ENCODE results near the gene ADAM11. TPM values are rescaled to one million over a fixed set of nuclear protein-coding genes. Genes with fewer than 3 reads are reported as not detected.
"Not testable (repeated sequence)": the region's sequence is repeated elsewhere in the genome, so short reads cannot be mapped to it uniquely, and the experiment has no call there.

The ADAM11 gene
- total and polyA plus RNA-seq, 2 of the 8 experiments (the other 6 are each of a cell fraction or from before 2014, with no cell fraction given): 2.3 to 2.9 TPM

- H4K5ac ChIP-seq (ENCODE audit: insufficient read length, low read depth, low read length); H3K56ac ChIP-seq (replicated peaks; ENCODE audit: insufficient read length, low read depth, low read length); H4K91ac ChIP-seq (replicated peaks; ENCODE audit: insufficient read length, low read length); H2BK15ac ChIP-seq (ENCODE audit: low read length); H3K23me2 ChIP-seq (ENCODE audit: low read depth, low read length); DNase-seq (ENCODE audit: low read depth in 1 of 2, low spot score in 2 of 2); H3K18ac ChIP-seq (ENCODE audit: extremely low read depth, low read length); H3K9ac ChIP-seq (replicated peaks in 1 of 4; ENCODE audit: extremely low read depth in 1 of 4, low read depth in 3 of 4, low read length in 3 of 4); H3K9me3 ChIP-seq (ENCODE audit: insufficient read depth in 2 of 2, low read depth in 1 of 2, low read length in 1 of 2); H3K36me3 ChIP-seq (ENCODE audit: control insufficient read depth in 2 of 4, insufficient read depth in 4 of 4, low read length in 3 of 4); H4K8ac ChIP-seq (ENCODE audit: extremely low read depth, insufficient read depth, low read length); FAIRE-seq; H3K23ac ChIP-seq (ENCODE audit: insufficient read length); H2BK12ac ChIP-seq (ENCODE audit: low read depth, low read length); H3K4ac ChIP-seq (replicated peaks; ENCODE audit: insufficient read length, low read depth, low read length); H3K27me3 ChIP-seq (replicated peaks in 1 of 4; ENCODE audit: control insufficient read depth in 3 of 4, extremely low read depth in 1 of 4, insufficient read depth in 3 of 4, low read length in 3 of 4); H2BK5ac ChIP-seq (ENCODE audit: low read depth, low read length); H2AFZ ChIP-seq (ENCODE audit: low read length); H3K4me3 ChIP-seq (ENCODE audit: extremely low read depth in 1 of 4, insufficient read depth in 2 of 4, low read depth in 3 of 4, low read length in 4 of 4); H2BK120ac ChIP-seq (replicated peaks; ENCODE audit: low read depth, low read length); H3K79me1 ChIP-seq (ENCODE audit: low read depth, low read length); H2BK20ac ChIP-seq (ENCODE audit: low read length); H2AK5ac ChIP-seq (ENCODE audit: low read depth, low read length); H3K4me2 ChIP-seq (ENCODE audit: insufficient read depth in 1 of 2, low read depth in 2 of 2, low read length in 2 of 2); H3K4me1 ChIP-seq (replicated peaks in 1 of 4; ENCODE audit: control insufficient read depth in 3 of 4, insufficient read depth in 4 of 4, low read length in 3 of 4); H3K14ac ChIP-seq (ENCODE audit: insufficient read length); H3K27ac ChIP-seq (ENCODE audit: low read depth, low read length): not testable (repeated sequence)
- H3K79me2 ChIP-seq (ENCODE audit: control insufficient read depth in 1 of 2, insufficient read depth in 2 of 2, low read length in 2 of 2): peaks cover 13 to 94% of the 10 kb centered on the region in 2 experiments
- 90% methylated on average over 6 of the region's 6 CpGs; no CpG with 5 or more reads in 1 of the 2 experiments for WGBS, 2 experiments (ENCODE audit: extremely low coverage in 1 of 2, insufficient coverage in 1 of 2, insufficient read length in 1 of 2, insufficient replicate concordance in 2 of 2, low coverage in 1 of 2, low lambda C conversion rate in 2 of 2, missing lambda C conversion rate in 1 of 2)
- ChIA-PET CTCF (ENCODE audit: partially characterized antibody) (interaction anchor here (0.9 kb wide), 3 partner anchors 14 to 60 kb away, joined by 3 to 5 read pairs (median 3); no protein-coding TSS in a partner anchor), POLR2A (ENCODE audit: partially characterized antibody) (interaction anchor here (1.1 to 1.8 kb wide), 4 partner anchors 8 to 29 kb away, joined by 3 to 6 read pairs (median 4); no protein-coding TSS in a partner anchor)
- peaks cover 0 to 14% of the 10 kb centered on the region in 2 experiments for H4K20me1 ChIP-seq (replicated peaks in 1 of 2; ENCODE audit: control insufficient read depth in 1 of 2, insufficient read depth in 2 of 2, low read length in 2 of 2)
Measured at GRCh38 chr17:44818508-44818907, 59.7 kb downstream of the ADAM11 start.

Measured in H1 (cell line).